K562 (cell line): Measurements from ENCODE around the gene CACNG7. TPM values are rescaled to one million over a fixed set of nuclear protein-coding genes. Genes with fewer than 3 reads are reported as not detected.

Source experiments
- ATAC-seq: fragments of 200-7000 bp; cut with Tn5 transposase; 3 replicates; pipeline ENCODE4 v1.9.1; 2020; ENCODE audit warnings: moderate library complexity
- BruUV-seq: library from RNA; stranded (reverse); fragments of 400-500 nt; replicated peaks from 2 replicates; lab custom pipeline; 2021; lab: Mats Ljungman, UMichigan
- CTCF ChIA-PET: fragments of 300-600 bp; formaldehyde crosslinking; extraction: SDS; loops from one replicate; lab custom pipeline; 2021; ENCODE audit warnings: low intra/inter-chr PET ratio; lab: Yijun Ruan, JAX
- POLR2A ChIA-PET: fragments of 300-600, 350-650 bp; sonication (Branson Sonifier 250); formaldehyde crosslinking; extraction: SDS; loops from one replicate; lab custom pipeline; 2021; ENCODE audit warnings: antibody characterized with exemption, inconsistent platforms; lab: Yijun Ruan, JAX
- DNase-seq, 4 experiments: peaks; one replicate each; pipeline versions ENCODE4 v3.0.0 to v3.0.0-alpha.2; 2011 to 2018; ENCODE audit warnings: low spot score in 3 of 4, mixed read lengths in 3 of 4; ENCODE audit errors: extremely low read depth in 1 of 4
- FAIRE-seq: peaks from 2 replicates; lab custom pipeline; 2011; peaks lifted over from hg19 to GRCh38; lab: Jason Lieb, UNC
- H2AFZ ChIP-seq: 2 replicates; pipeline ENCODE4 v1.6.0; 2011; ENCODE audit warnings: low read depth, low read length, control low read depth, inconsistent platforms
- H3K27ac ChIP-seq: fragments of 200-600 bp; 3 replicates; pipeline ENCODE4 v1.8.0; 2011; ENCODE audit warnings: low read depth, mild to moderate bottlenecking, control low read depth, inconsistent platforms, low read length, moderate library complexity, mixed read lengths; ENCODE audit errors: extremely low read depth
- H3K27me3 ChIP-seq, 2 experiments: fragments of 300-600 bp in 1 of 2; 2 replicates in 1 of 2; 3 replicates in 1 of 2; pipeline versions ENCODE4 v1.6.0 to v1.8.0; 2011; ENCODE audit warnings: inconsistent platforms in 2 of 2, low read length in 2 of 2, mild to moderate bottlenecking in 1 of 2, mixed read lengths in 1 of 2, moderate library complexity in 1 of 2; ENCODE audit not compliant: control insufficient read depth in 2 of 2, insufficient read depth in 2 of 2
- H3K36me3 ChIP-seq: fragments of 300-600 bp; 3 replicates; pipeline ENCODE4 v1.8.0; 2011; ENCODE audit warnings: mild to moderate bottlenecking, low read length, inconsistent platforms; ENCODE audit not compliant: control insufficient read depth, insufficient read depth
- H3K4me1 ChIP-seq, 2 experiments: fragments of 200-600 bp in 1 of 2; replicated peaks in 1 of 2; 2 replicates in 1 of 2; 3 replicates in 1 of 2; pipeline versions ENCODE4 v1.5.1 to v1.8.0; 2011; ENCODE audit warnings: inconsistent platforms in 2 of 2, low read length in 2 of 2, mild to moderate bottlenecking in 1 of 2, mixed read lengths in 1 of 2, moderate library complexity in 1 of 2; ENCODE audit not compliant: control insufficient read depth in 2 of 2, insufficient read depth in 2 of 2
- H3K4me2 ChIP-seq: 2 replicates; pipeline ENCODE4 v1.6.1; 2011; ENCODE audit warnings: low read length, control low read depth, inconsistent platforms, mixed read lengths; ENCODE audit not compliant: insufficient read depth
- H3K4me3 ChIP-seq: fragments of 200-600 bp; sonication (generic), shearing (Covaris generic); 2 replicates; pipeline ENCODE4 v1.5.1; 2016; ENCODE audit warnings: control low read depth, inconsistent platforms
- H3K79me2 ChIP-seq: fragments of 200-600 bp; 3 replicates; pipeline ENCODE4 v1.8.0; 2011; ENCODE audit warnings: low read length, inconsistent platforms; ENCODE audit not compliant: control insufficient read depth, insufficient read depth
- H3K9ac ChIP-seq, 2 experiments: 2 replicates each; pipeline versions ENCODE4 v1.6.0 to v1.6.1; 2011; ENCODE audit warnings: low read depth in 2 of 2, low read length in 2 of 2, control low read depth in 1 of 2, inconsistent platforms in 1 of 2, mild to moderate bottlenecking in 1 of 2, mixed read lengths in 1 of 2; ENCODE audit not compliant: insufficient read depth in 1 of 2
- H3K9me1 ChIP-seq: one replicate; pipeline ENCODE4 v1.6.0; 2011; ENCODE audit warnings: inconsistent platforms, mild to moderate bottlenecking, low read length, moderate library complexity; ENCODE audit not compliant: control insufficient read depth, insufficient read depth
- H3K9me3 ChIP-seq: replicated peaks from 2 replicates; pipeline ENCODE4 v1.5.1; 2011; ENCODE audit warnings: low read depth, low read length, inconsistent platforms; ENCODE audit not compliant: control insufficient read depth, insufficient read depth
- H4K20me1 ChIP-seq: replicated peaks from 2 replicates; pipeline ENCODE4 v1.6.1; 2011; ENCODE audit warnings: low read length, inconsistent platforms, mixed read lengths; ENCODE audit not compliant: control insufficient read depth, insufficient read depth
- ARHGAP35 ChIP-seq: fragments of 450-650 bp; IDR thresholded peaks from 2 replicates; pipeline ENCODE4 v1.6.1; 2018; ENCODE audit not compliant: partially characterized antibody
- DEAF1 ChIP-seq: fragments of 450-650 bp; formaldehyde crosslinking; IDR thresholded peaks from 2 replicates; pipeline ENCODE4 v1.4.0; 2020; ENCODE audit warnings: mild to moderate bottlenecking, moderate library complexity
- EWSR1 ChIP-seq: fragments of 450-650 bp; IDR thresholded peaks from 2 replicates; pipeline ENCODE4 v1.6.1; 2018; ENCODE audit warnings: borderline replicate concordance, mild to moderate bottlenecking, low read depth, moderate library complexity; ENCODE audit not compliant: partially characterized antibody
- GTF2E2 ChIP-seq: fragments of 200-800 bp; sonication (Bioruptor generic); IDR thresholded peaks from 2 replicates; pipeline ENCODE4 v1.6.1; 2016; ENCODE audit warnings: missing genetic modification characterization, missing compliant biosample characterization
- IRF2 ChIP-seq: sonication (generic); formaldehyde crosslinking; IDR thresholded peaks from 2 replicates; pipeline ENCODE4 v1.8.1; 2022; ENCODE audit warnings: mild to moderate bottlenecking, missing genetic modification reagents
- KLF16 ChIP-seq: IDR thresholded peaks from 2 replicates; pipeline ENCODE4 v1.6.1; 2016; ENCODE audit warnings: antibody characterized with exemption
- MEF2A ChIP-seq: IDR thresholded peaks from 2 replicates; pipeline ENCODE4 v1.6.1; 2011; ENCODE audit warnings: low read depth, mild to moderate bottlenecking, low read length, moderate library complexity; ENCODE audit not compliant: control insufficient read depth
- MIER1 ChIP-seq: fragments of 450-650 bp; IDR thresholded peaks from 2 replicates; pipeline ENCODE4 v1.6.1; 2016; ENCODE audit warnings: antibody characterized with exemption, mild to moderate bottlenecking, low read depth
- NFYB ChIP-seq: IDR thresholded peaks from 2 replicates; pipeline ENCODE4 v1.6.1; 2011; ENCODE audit warnings: mild to moderate bottlenecking, moderate library complexity; ENCODE audit not compliant: insufficient read length; ENCODE audit errors: extremely low read depth
- POLR2B ChIP-seq: fragments of 450-650 bp; IDR thresholded peaks from 2 replicates; pipeline ENCODE4 v1.6.1; 2018; ENCODE audit warnings: low read depth; ENCODE audit not compliant: partially characterized antibody
- PRPF4 ChIP-seq: fragments of 200-400 bp; formaldehyde crosslinking; IDR thresholded peaks from one replicate; pipeline ENCODE4 v1.6.1; 2017; ENCODE audit warnings: low read length, low read depth, mild to moderate bottlenecking; ENCODE audit not compliant: insufficient read depth, poor library complexity, severe bottlenecking
- RB1 ChIP-seq: fragments of 450-650 bp; IDR thresholded peaks from 2 replicates; pipeline ENCODE4 v1.6.1; 2017; ENCODE audit warnings: low read depth, mild to moderate bottlenecking
- SIN3B ChIP-seq: fragments of 450-650 bp; IDR thresholded peaks from 2 replicates; pipeline ENCODE4 v1.6.1; 2017; ENCODE audit warnings: low read depth, mild to moderate bottlenecking, moderate library complexity
- SMC3 ChIP-seq: conservative IDR thresholded peaks from 2 replicates; pipeline ENCODE4 v1.6.1; 2011; ENCODE audit warnings: low read depth, low read length, improper control_type of control experiment; ENCODE audit not compliant: insufficient read depth
- TAL1 ChIP-seq: fragments of 450-650 bp; IDR thresholded peaks from 2 replicates; pipeline ENCODE4 v1.6.1; 2016; ENCODE audit warnings: mild to moderate bottlenecking
- ZNF124 ChIP-seq: sonication (generic); formaldehyde crosslinking; IDR thresholded peaks from 2 replicates; pipeline ENCODE4 v1.8.1; 2022; ENCODE audit warnings: missing genetic modification reagents
- WGBS: fragments of 100-300 bp; shearing (Covaris generic); methylation state at CpG from one replicate; pipeline ENCODE4 v1.1.6; 2016; ENCODE audit warnings: low coverage, mixed read lengths; ENCODE audit not compliant: insufficient coverage; ENCODE audit errors: missing lambda C conversion rate; 5-methylcytosine and 5-hydroxymethylcytosine counted together
- in situ Hi-C: fragments of 300-500 bp; cut with MboI; formaldehyde crosslinking; loops from 4 replicates; pipeline ENCODE4 v1.15.0; 2018; ENCODE audit warnings: inconsistent platforms, mixed read lengths
- intact Hi-C: fragments of 100-400 bp; cut with micrococcal nuclease; formaldehyde crosslinking; loops from 2 replicates; pipeline ENCODE4 v1.14.2; 2022
- polyA plus RNA-seq, 8 experiments: library from polyadenylated mRNA; depleted of rRNA in 4 of 8; stranded (reverse) in 5 of 8; unstranded in 3 of 8; fragments of >200 nt; fragmentation: Nextera tagmentation in 2 of 8; fragmentation: Illumina TruSeq in 1 of 8; extraction: Ambion mirVana in 2 of 8; extraction: Trizol in 1 of 8; gene quantifications; 2 replicates each; pipeline versions ENCODE4 v1.2.1 to v1.2.3, GENCODE V29; 2011 to 2014; ENCODE audit warnings: inconsistent platforms in 1 of 8, missing spikeins in 1 of 8
- total RNA-seq, 7 experiments: library from RNA; depleted of rRNA in 6 of 7; stranded (reverse); fragments of >200 nt in 6 of 7; fragmentation: Illumina TruSeq in 2 of 7; extraction: Trizol in 2 of 7; gene quantifications; 2 replicates each; pipeline versions ENCODE4 v1.2.1 to v1.2.3, GENCODE V29; 2011 to 2021; ENCODE audit warnings: low replicate concordance in 1 of 7

Gene CACNG7
- total and polyA plus RNA-seq, 9 of the 15 experiments (the other 6 are each of a cell fraction or from before 2014, with no cell fraction given): not detected

GRCh38 chr19:53910170-53910518 is 1.1 kb downstream of the CACNG7 start:
- TF ChIP-seq NFYB (no peak), POLR2B (no peak), IRF2 (CRISPR knock-in tag) (no peak), PRPF4 (no peak), RB1 (no peak), MIER1 (no peak)
- ChIA-PET CTCF (no interaction called here), POLR2A (no interaction called here)
- no peak for DNase-seq
- no peak for ATAC-seq
- Histone ChIP-seq H3K79me2 (no peaks in the 10 kb centered on the region), H3K9me1 (peaks cover 3% of the 10 kb centered on the region), H2AFZ (no peak overlapping the region), H3K36me3 (no peaks in the 10 kb centered on the region), H4K20me1 (peaks cover 10% of the 10 kb centered on the region), H3K27me3 (peaks cover 13 to 51% of the 10 kb centered on the region in 2 experiments; a peak in 3 of 5 replicates), H3K9me3 (no peaks in the 10 kb centered on the region), H3K27ac (no peak overlapping the region), H3K4me3 (no peak overlapping the region), H3K4me2 (no peak overlapping the region), H3K9ac (no peak overlapping the region), H3K4me1 (peaks cover 0 to 27% of the 10 kb centered on the region in 2 experiments; a peak in 2 of 5 replicates)
- under 1% methylated on average over 10 of the region's 13 CpGs for WGBS
- BruUV-seq: no TSS peak
- intact Hi-C loops (loop anchor here (10.0 kb wide), 1 partner anchor 55 kb away; no protein-coding TSS in a partner anchor), in situ Hi-C loops (no loop called here)
- no peak for FAIRE-seq

- Histone ChIP-seq H3K4me1 (peaks cover 0 to 17% of the 10 kb centered on the region in 2 experiments; a peak in 2 of 5 replicates), H3K9me1 (no peaks in the 10 kb centered on the region), H3K36me3 (no peaks in the 10 kb centered on the region), H3K9me3 (no peaks in the 10 kb centered on the region), H3K27me3 (peaks cover 18 to 53% of the 10 kb centered on the region in 2 experiments; a peak in 4 of 5 replicates), H4K20me1 (peaks cover 6% of the 10 kb centered on the region; the same call in 1 of the 2 replicates), H3K4me3 (no peak overlapping the region), H3K27ac (no peak overlapping the region), H3K79me2 (no peaks in the 10 kb centered on the region), H3K9ac (no peak overlapping the region), H2AFZ (no peak overlapping the region), H3K4me2 (no peak overlapping the region)
- ChIA-PET CTCF (no interaction called here), POLR2A (interaction anchor here (0.6 to 1.7 kb wide), 3 partner anchors 11 to 102 kb away, joined by 3 to 4 read pairs (median 3); no protein-coding TSS in a partner anchor)
- FAIRE-seq: no peak
- peak; percentile 82 for ATAC-seq
- in situ Hi-C loops (no loop called here), intact Hi-C loops (loop anchor here (10.0 kb wide), 1 partner anchor 58 kb away; no protein-coding TSS in a partner anchor)
- no TSS peak for BruUV-seq
- DNase-seq: peak; percentile 63 to 70 (median 70)
- 4% methylated on average over 17 of the region's 18 CpGs for WGBS
- TF ChIP-seq MEF2A: no peak
- no peak for TF ChIP-seq GTF2E2
- TF ChIP-seq DEAF1 (CRISPR knock-in tag): no peak
- TF ChIP-seq SMC3: peak; percentile 33; the same call in 1 of the 2 replicates
- no peak for TF ChIP-seq TAL1
- no peak for TF ChIP-seq ARHGAP35
- TF ChIP-seq EWSR1: no peak
- TF ChIP-seq ZNF124 (CRISPR knock-in tag): no peak
- TF ChIP-seq KLF16: 0 out of 2 replicates have a peak, but pooled peaks have one; percentile 9
- no peak for TF ChIP-seq SIN3B
Measured at GRCh38 chr19:53912653-53913052, 3.6 kb downstream of the CACNG7 start.
